HUES6 (cell line): ENCODE measurements around the gene CDCA7L.

Experiments used
- H3K27ac ChIP-seq: 2 replicates; pipeline ENCODE4 v1.7.0; 2013; ENCODE audit warnings: low read depth, mild to moderate bottlenecking, low read length, inconsistent platforms
- H3K27me3 ChIP-seq: 2 replicates; pipeline ENCODE4 v1.6.1; 2013; ENCODE audit warnings: low read length; ENCODE audit not compliant: control insufficient read depth, insufficient read depth
- H3K36me3 ChIP-seq: 2 replicates; pipeline ENCODE4 v1.6.1; 2013; ENCODE audit warnings: low read length; ENCODE audit not compliant: control insufficient read depth, insufficient read depth
- H3K4me1 ChIP-seq: 2 replicates; pipeline ENCODE4 v1.6.1; 2013; ENCODE audit warnings: low read length; ENCODE audit not compliant: control insufficient read depth, insufficient read depth
- H3K4me3 ChIP-seq: 2 replicates; pipeline ENCODE4 v1.5.1; 2013; ENCODE audit warnings: low read depth, low read length
- H3K9ac ChIP-seq: one replicate; pipeline ENCODE4 v1.6.1; 2013; ENCODE audit warnings: mild to moderate bottlenecking, low read length
- H3K9me3 ChIP-seq: 2 replicates; pipeline ENCODE4 v1.6.1; 2013; ENCODE audit warnings: low read depth, low read length; ENCODE audit not compliant: control insufficient read depth, insufficient read depth

CDCA7L gene

DNA sequence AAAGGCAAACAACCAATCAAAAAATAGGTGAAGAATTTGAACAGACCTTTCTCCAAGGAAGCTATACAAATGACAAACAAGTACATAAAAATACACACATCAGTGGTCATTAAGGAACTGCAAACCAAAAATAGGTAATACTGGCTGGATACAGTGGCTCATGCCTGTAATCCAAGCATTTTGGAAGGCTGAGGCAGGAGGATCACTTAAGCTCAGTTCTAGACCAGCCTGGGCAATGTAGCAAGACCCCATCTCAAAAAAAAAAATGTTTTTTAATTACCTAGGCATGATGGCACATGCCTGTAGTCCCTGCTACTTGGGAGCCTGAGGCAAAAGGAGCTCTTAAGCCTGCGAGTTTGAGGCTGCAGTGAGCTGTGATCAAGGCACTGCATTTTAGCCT is 19.3 kb downstream of the CDCA7L start:
- Histone ChIP-seq H3K4me1 (peaks cover 32% of the 10 kb centered on the region), H3K27ac (no peak overlapping the region), H3K27me3 (no peaks in the 10 kb centered on the region), H3K36me3 (no peaks in the 10 kb centered on the region), H3K4me3 (no peak overlapping the region), H3K9me3 (no peaks in the 10 kb centered on the region), H3K9ac (no peak overlapping the region)

DNA sequence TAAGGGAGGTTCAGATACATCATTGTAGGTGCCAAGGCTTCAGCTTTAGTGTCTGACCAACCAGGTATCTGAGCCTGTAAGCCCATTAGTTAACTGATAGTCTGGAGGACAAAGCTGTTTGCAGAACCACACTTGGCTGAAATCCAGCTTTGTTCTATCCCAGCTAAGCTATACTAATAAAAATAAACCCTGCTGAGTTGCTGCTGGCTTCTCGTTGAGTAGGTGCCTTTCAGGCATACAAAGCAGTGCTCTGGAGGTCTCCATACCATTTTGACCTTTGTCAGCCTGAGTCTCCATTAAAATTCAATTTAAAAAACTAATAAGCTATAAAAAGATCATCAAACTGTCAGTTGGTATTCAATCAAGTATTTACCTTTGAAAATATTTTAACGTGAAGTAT is 22.0 kb downstream of the CDCA7L start:
- Histone ChIP-seq H3K27ac (no peak overlapping the region), H3K27me3 (no peaks in the 10 kb centered on the region), H3K4me3 (no peak overlapping the region), H3K4me1 (peaks cover 50% of the 10 kb centered on the region), H3K9ac (no peak overlapping the region), H3K9me3 (no peaks in the 10 kb centered on the region), H3K36me3 (no peaks in the 10 kb centered on the region)

GRCh38 chr7:21922605-21923004 is 23.1 kb downstream of the CDCA7L start:
- Histone ChIP-seq H3K36me3 (no peaks in the 10 kb centered on the region), H3K27ac (no peak overlapping the region), H3K27me3 (no peaks in the 10 kb centered on the region), H3K4me1 (peaks cover 45% of the 10 kb centered on the region), H3K9ac (no peak overlapping the region), H3K9me3 (no peaks in the 10 kb centered on the region), H3K4me3 (no peak overlapping the region)

- Histone ChIP-seq H3K36me3 (peaks cover 7% of the 10 kb centered on the region), H3K9ac (no peak overlapping the region), H3K4me3 (no peak overlapping the region), H3K27me3 (no peaks in the 10 kb centered on the region), H3K4me1 (peaks cover 44% of the 10 kb centered on the region), H3K9me3 (no peaks in the 10 kb centered on the region), H3K27ac (no peak overlapping the region)
Measured at GRCh38 chr7:21920936-21921335, 24.8 kb downstream of the CDCA7L start.

DNA sequence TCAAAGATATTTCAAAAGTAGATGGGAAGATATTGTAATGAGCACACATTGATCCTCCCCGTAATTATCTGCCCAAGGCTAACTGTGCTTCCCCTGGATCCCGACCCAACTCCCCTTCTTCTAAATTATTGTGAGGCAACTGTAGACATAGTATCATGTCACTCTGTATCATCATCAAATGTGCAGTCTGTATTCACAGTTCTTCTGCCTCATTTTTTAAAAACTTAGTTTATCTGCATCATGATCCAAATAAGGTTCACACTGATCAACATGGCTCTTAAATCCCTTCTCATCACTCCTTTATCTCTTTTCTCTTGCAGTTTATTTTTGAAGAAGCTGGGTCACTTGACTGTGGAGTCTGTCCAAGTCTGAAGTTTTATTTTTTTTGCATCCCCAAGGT is 27.5 kb downstream of the CDCA7L start:
- Histone ChIP-seq H3K27me3 (no peaks in the 10 kb centered on the region), H3K9me3 (no peaks in the 10 kb centered on the region), H3K4me3 (no peak overlapping the region), H3K27ac (no peak overlapping the region), H3K9ac (no peak overlapping the region), H3K4me1 (peaks cover 24% of the 10 kb centered on the region), H3K36me3 (peaks cover 33% of the 10 kb centered on the region)

DNA sequence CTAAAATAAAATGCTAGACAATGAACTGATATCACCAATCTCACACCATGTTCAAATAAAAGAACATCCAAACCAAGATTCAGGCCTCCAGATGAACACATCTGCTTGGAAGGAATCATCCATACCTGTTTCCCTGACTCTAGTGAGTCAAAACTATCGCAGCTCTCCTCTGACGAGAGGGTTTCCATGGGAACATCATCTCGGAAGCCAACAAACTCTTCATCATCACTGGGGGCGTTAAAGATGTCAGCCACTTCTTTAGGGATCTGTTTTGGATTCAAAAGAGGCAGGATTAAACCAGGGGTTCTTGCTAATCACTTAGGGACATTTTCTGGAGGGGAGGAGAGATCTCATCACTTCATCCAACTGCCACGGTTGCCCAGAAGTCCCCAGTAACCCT is 29.1 kb downstream of the CDCA7L start:
- Histone ChIP-seq H3K27me3 (no peaks in the 10 kb centered on the region), H3K9me3 (no peaks in the 10 kb centered on the region), H3K4me3 (no peak overlapping the region), H3K36me3 (peaks cover 47% of the 10 kb centered on the region), H3K9ac (no peak overlapping the region), H3K4me1 (peaks cover 18% of the 10 kb centered on the region), H3K27ac (no peak overlapping the region)

GRCh38 chr7:21916176-21916575 is 29.5 kb downstream of the CDCA7L start:
- peaks cover 51% of the 10 kb centered on the region for H3K36me3 ChIP-seq
- no peaks in the 10 kb centered on the region for H3K9me3 ChIP-seq
- peaks cover 16% of the 10 kb centered on the region for H3K4me1 ChIP-seq
- H3K4me3 ChIP-seq, result no peak overlapping the region
- no peaks in the 10 kb centered on the region for H3K27me3 ChIP-seq
- no peak overlapping the region for H3K27ac ChIP-seq
- H3K9ac ChIP-seq, result no peak overlapping the region

DNA sequence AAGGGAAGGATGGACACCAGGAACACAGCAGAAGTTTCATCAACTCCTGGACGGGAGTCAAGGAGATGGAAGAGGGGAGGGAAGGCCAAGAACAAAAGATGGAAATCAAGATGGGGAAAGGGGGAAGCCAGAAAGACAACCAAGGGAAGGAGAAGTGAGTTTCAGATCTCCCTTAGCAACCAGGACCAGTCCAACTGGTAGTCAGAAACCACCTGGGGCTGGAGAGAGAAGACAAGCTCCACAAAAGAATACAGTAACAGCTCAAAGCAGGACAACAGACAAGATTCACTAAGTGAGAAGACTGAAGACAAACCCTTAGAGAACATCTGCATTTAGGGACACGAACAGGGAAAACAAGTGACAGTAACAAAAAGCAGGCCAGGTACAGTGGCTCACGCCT is 30.6 kb downstream of the CDCA7L start:
- H3K27me3 ChIP-seq, result no peaks in the 10 kb centered on the region
- no peak overlapping the region for H3K27ac ChIP-seq
- H3K4me1 ChIP-seq, result peaks cover 7% of the 10 kb centered on the region; the same call in 1 of the 2 replicates
- H3K9ac ChIP-seq, result no peak overlapping the region
- H3K4me3 ChIP-seq, result no peak overlapping the region
- no peaks in the 10 kb centered on the region for H3K9me3 ChIP-seq
- H3K36me3 ChIP-seq, result peaks cover 57% of the 10 kb centered on the region

DNA sequence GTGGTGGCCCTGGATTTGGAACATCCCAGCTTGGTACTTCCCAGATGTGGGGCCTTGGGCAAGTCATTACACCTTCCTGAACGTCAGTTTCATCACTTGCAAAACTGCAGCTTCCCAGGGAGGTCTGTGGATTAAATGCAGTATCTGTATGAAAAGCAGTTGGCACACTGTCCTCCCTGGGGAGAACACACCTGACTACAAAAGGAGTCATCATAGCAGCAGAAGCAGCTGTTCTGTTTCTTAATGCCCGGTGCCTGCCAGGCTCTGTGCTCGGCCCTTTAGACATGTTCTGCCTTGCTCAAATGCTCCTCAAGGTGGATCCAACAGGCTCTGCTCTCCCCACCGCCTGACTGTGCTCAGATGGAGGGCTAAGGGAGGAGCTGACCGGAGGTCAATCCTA is 31.0 kb downstream of the CDCA7L start:
- no peaks in the 10 kb centered on the region for H3K9me3 ChIP-seq
- no peak overlapping the region for H3K9ac ChIP-seq
- H3K27ac ChIP-seq, result no peak overlapping the region
- no peaks in the 10 kb centered on the region for H3K27me3 ChIP-seq
- no peak overlapping the region for H3K4me3 ChIP-seq
- peaks cover 3% of the 10 kb centered on the region; the same call in 1 of the 2 replicates for H3K4me1 ChIP-seq
- peaks cover 61% of the 10 kb centered on the region for H3K36me3 ChIP-seq

DNA sequence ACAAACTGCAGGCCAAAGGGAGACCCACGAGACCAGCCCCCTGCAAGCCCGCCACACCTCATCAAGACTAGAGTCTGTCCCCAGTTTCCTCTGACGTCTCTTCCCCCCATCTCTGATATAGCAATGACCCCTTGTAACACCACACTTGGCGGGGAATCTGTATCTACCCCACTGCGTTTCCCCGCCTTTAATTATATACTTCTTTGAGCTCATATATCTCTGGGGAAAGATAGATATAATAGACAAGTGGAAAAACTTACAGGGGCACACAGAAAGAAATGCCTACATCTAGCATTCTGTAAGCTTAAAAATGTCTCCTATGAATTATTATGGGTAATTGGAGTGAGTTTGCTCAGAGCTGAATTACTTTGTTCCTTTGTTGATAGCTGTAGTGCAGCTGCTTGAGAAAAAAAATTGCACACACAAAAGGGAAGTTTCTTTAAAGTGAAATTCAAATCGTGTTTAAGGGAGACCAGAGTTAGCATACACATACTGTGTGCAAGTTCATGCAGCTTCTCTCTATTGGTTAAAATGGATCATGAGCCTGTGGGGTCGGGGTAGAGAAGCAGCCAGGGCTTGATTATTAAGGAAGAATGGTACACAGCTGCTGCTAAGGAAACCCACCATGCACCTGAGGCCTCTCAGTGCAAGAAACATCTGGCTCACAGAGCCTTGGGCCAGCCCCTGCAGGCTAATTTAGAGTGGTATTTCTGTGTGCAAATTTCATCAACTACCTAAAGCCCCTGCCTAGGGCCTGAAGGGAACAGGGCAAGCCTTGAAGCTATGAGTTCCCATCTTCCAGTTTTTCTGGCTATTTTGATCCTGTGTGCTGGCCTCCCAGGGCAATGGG is 32.5 kb downstream of the CDCA7L start:
- H3K27me3 ChIP-seq, result no peaks in the 10 kb centered on the region
- no peak overlapping the region for H3K9ac ChIP-seq
- H3K9me3 ChIP-seq, result no peaks in the 10 kb centered on the region
- H3K4me1 ChIP-seq, result no peaks in the 10 kb centered on the region
- no peak overlapping the region for H3K27ac ChIP-seq
- no peak overlapping the region for H3K4me3 ChIP-seq
- H3K36me3 ChIP-seq, result peaks cover 76% of the 10 kb centered on the region

DNA sequence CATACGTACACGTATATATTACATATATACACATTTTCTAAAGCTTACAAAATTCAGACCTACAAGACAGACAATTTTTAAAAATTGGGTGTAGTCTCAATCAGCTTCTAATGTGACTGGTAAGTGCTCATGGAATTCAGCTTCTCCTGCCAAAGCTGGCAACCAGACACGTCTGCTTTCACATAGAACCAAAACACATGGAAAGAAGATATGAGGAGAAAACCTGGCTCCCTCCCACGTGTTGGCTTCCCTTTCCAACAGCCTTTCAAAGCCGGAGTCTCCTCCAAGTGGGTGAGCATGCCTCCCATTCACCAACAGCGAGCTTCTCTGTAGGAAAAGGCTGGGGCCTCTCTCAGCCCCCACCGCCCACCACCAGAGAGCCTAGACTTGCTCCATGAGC is 33.4 kb downstream of the CDCA7L start:
- H3K27me3 ChIP-seq, result no peaks in the 10 kb centered on the region
- H3K9ac ChIP-seq, result no peak overlapping the region
- no peak overlapping the region for H3K4me3 ChIP-seq
- H3K27ac ChIP-seq, result no peak overlapping the region
- peaks cover 84% of the 10 kb centered on the region for H3K36me3 ChIP-seq
- H3K4me1 ChIP-seq, result no peaks in the 10 kb centered on the region
- no peaks in the 10 kb centered on the region for H3K9me3 ChIP-seq
